Activated T-helper 17 cell treated with anti-CD3 and anti-CD28 coated beads, Interleukin-2, amount 50 U/mL, for 72 hours (primary cell): ENCODE results near the gene ST14. TPM values are rescaled to one million over a fixed set of nuclear protein-coding genes. Genes with fewer than 3 reads are reported as not detected.

Experiments used
- ATAC-seq: fragments of 150-1000 bp; cut with Tn5 transposase; replicated peaks from 2 replicates; pipeline ENCODE4 v1.10.0; 2021; ENCODE audit warnings: mild to moderate bottlenecking, moderate library complexity
- H3K27ac Mint-ChIP-seq: one replicate; pipeline ENCODE4 v1.8.0; 2022; ENCODE audit warnings: mixed read lengths
- H3K27me3 Mint-ChIP-seq: one replicate; pipeline ENCODE4 v1.8.0; 2022; ENCODE audit warnings: mixed read lengths
- H3K36me3 Mint-ChIP-seq: one replicate; pipeline ENCODE4 v1.8.0; 2022; ENCODE audit warnings: low read depth, mild to moderate bottlenecking, mixed read lengths
- H3K4me1 Mint-ChIP-seq: one replicate; pipeline ENCODE4 v1.8.0; 2022; ENCODE audit warnings: mixed read lengths
- H3K4me3 Mint-ChIP-seq: one replicate; pipeline ENCODE4 v1.8.0; 2022; ENCODE audit warnings: mild to moderate bottlenecking, mixed read lengths
- H3K9me3 Mint-ChIP-seq: one replicate; pipeline ENCODE4 v1.8.0; 2022; ENCODE audit warnings: mixed read lengths
- total RNA-seq, 2 donors: library from RNA; stranded (reverse); gene quantifications; one replicate each; pipeline ENCODE4 v1.2.3, GENCODE V29; 2022

The ST14 gene
- total RNA-seq = under 1 TPM in 1 of 2 donors, not detected in 1; 0.09 TPM

DNA sequence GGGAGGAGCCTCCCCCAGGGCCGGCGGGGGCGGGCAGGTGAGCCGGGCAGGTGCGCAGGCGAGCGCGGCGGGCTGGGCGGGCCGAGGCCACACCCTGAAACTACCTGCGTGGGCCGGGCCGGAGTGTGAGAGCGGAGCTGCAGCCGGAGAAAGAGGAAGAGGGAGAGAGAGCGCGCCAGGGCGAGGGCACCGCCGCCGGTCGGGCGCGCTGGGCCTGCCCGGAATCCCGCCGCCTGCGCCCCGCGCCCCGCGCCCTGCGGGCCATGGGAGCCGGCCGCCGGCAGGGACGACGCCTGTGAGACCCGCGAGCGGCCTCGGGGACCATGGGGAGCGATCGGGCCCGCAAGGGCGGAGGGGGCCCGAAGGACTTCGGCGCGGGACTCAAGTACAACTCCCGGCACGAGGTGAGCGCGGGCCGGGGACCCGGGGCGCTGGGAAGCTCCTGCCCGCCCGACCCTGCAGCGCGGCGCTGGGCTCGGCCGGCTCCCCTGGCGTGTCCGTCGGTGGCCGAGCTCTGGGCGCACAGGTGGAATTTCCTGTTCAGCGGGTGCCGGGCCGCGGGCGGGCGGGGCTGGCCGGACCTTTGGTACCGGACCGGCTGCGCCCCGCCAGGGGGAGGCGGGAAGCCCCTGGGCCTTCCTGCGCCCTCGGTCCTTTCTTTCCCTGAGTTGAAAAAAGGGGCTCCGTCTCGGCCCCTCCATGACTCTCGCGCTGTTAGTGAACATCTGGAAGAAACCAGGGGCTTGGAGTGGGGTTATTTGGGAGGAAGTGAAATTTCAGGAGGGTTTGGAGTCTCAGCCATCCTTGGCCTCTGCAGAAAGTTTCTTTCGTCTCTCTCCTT lies at the start of gene ST14:
Gene ST14, plus strand, starts transcription at position 126 of the 841 bp plus-strand sequence. Its CDS starts 198 bp downstream, at position 324.
- peak; percentile 22 for ATAC-seq

DNA sequence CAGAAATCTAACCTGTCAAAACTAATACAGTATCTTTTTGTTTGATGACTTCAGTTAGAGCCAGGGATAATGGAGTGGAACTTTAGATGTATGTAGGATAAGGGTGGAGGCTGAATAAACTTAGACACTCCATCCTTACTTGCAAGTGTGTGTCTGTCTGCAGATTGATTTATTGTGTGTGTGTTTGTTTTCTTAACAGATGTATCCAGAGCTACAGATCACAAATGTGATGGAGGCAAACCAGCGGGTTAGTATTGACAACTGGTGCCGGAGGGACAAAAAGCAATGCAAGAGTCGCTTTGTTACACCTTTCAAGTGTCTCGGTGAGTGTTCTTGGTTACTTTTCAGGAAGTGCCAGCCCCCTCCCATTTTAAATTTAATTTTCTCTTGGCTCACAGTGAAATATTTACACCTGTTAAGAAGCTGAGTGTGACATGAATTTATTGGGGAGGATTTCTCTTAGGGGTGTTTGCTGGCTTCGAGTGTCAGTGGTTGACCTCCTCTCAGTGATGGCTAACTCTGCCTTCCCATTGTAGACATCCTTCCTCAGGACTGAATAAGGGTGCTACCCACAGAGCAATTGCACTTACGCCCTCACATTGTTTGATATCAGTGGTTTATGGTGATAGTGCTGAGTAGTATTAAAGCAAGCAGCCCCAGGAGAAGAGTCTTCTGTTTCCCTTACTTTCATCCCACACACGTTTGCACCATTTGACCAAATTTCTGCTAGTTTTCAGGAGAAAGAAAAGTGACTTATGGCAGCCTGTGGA lies 49.1 kb upstream of the ST14 start:
- no peak for ATAC-seq
- Mint-ChIP-seq H3K4me1 (no peaks in the 10 kb centered on the region), H3K36me3 (peaks cover 55% of the 10 kb centered on the region), H3K27ac (no peak overlapping the region), H3K9me3 (no peaks in the 10 kb centered on the region), H3K4me3 (no peak overlapping the region), H3K27me3 (no peaks in the 10 kb centered on the region)

More for the DNA sequence above, at the start of gene ST14:
- peaks cover 39% of the 10 kb centered on the region for H3K27me3 Mint-ChIP-seq
- H3K27ac Mint-ChIP-seq = no peak within 1 kb of the TSS
- peak within 1 kb of the TSS; percentile 59 for H3K4me3 Mint-ChIP-seq
- H3K4me1 Mint-ChIP-seq = peaks cover 12% of the 10 kb centered on the region
- no peaks in the 10 kb centered on the region for H3K36me3 Mint-ChIP-seq
- H3K9me3 Mint-ChIP-seq = no peaks in the 10 kb centered on the region

DNA sequence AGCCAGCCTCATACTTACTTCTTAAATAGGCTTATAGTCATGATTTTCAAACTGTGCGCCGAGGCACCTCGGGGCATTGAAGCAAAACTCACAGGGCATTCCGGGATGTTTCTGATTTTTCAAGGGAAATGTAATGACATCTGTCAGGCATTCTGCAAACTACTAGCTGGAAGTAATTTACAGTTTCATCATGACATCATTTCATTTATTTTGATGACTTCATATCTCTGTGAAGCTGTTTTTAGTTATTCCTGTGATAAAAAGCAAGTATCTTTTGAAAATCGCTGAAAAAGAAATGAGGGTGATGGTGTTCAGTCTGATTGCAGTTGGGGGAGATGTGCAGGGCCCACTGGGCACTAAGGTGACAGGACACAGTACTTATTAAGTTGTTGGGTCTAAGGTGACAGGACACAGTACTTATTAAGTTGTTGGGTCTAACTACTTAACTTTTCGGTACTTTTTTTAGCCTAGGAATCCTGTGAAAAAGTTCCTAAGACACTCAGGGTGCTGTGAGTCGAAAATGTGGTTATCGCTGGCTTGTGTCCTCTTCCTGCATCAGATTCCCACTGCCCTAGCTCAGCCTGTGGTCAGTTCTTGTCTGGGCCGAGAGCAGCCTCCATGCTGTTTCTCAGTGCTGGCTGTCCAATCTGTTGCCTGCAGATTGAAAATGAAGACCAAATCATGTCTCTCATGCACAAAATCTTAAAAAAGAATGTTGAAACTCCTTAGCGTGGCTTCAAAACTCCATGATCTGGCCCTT lies 47.3 kb upstream of the ST14 start:
- no peak for ATAC-seq
- Mint-ChIP-seq H3K27me3 (no peaks in the 10 kb centered on the region), H3K36me3 (peaks cover 59% of the 10 kb centered on the region), H3K9me3 (no peaks in the 10 kb centered on the region), H3K4me3 (no peak overlapping the region), H3K27ac (no peak overlapping the region), H3K4me1 (no peaks in the 10 kb centered on the region)

- no peak overlapping the region for H3K27ac Mint-ChIP-seq
- no peaks in the 10 kb centered on the region for H3K27me3 Mint-ChIP-seq
- H3K36me3 Mint-ChIP-seq = peaks cover 58% of the 10 kb centered on the region
- ATAC-seq = no peak
- no peak overlapping the region for H3K4me3 Mint-ChIP-seq
- H3K9me3 Mint-ChIP-seq = no peaks in the 10 kb centered on the region
- peaks cover 4% of the 10 kb centered on the region for H3K4me1 Mint-ChIP-seq
Measured at GRCh38 chr11:130114281-130114680, 45.3 kb upstream of the ST14 start.

DNA sequence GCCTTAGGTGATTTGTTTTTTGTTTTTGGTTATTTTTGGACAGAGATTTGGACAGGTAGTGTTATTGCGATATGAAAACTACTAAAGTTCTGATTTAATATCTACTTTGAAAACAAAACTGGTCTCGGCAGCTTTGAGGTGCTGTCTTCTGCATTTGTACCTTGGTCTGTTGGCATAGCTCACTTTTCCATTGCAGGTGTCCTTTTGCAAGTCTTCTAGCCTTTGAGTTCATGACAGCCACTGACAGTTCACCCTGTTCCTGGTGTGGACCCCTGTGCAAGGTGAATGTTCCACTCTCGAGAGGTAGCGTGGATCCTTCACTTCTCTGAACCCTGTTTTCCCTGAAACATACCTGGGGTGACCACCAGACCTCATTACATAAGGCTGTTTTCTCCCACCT lies 44.9 kb upstream of the ST14 start:
- H3K4me3 Mint-ChIP-seq = no peak overlapping the region
- no peak overlapping the region for H3K27ac Mint-ChIP-seq
- no peaks in the 10 kb centered on the region for H3K9me3 Mint-ChIP-seq
- H3K27me3 Mint-ChIP-seq = no peaks in the 10 kb centered on the region
- H3K4me1 Mint-ChIP-seq = peaks cover 8% of the 10 kb centered on the region
- H3K36me3 Mint-ChIP-seq = peaks cover 54% of the 10 kb centered on the region
- no peak for ATAC-seq

DNA sequence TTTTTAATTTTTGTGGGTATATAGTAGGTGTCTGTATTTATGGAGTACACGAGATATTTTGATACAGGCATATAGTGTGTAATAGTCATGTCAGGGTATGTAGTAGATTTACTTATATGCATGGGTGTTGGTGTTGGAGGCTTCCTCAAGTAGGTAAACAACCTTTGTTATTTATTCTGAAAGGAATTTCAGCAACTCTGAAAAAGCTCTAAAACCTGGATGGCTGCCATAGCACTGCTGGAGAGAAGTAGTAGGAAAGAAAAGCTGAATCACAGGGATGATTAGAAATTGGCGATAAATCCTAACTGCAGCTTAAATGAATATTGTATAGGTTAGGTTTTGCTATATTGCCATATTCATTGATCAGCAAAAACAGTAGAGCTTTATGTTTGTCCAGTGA lies 44.4 kb upstream of the ST14 start:
- Mint-ChIP-seq H3K27ac (no peak overlapping the region), H3K27me3 (no peaks in the 10 kb centered on the region), H3K4me1 (peaks cover 8% of the 10 kb centered on the region), H3K9me3 (no peaks in the 10 kb centered on the region), H3K36me3 (peaks cover 49% of the 10 kb centered on the region), H3K4me3 (no peak overlapping the region)
- no peak for ATAC-seq

DNA sequence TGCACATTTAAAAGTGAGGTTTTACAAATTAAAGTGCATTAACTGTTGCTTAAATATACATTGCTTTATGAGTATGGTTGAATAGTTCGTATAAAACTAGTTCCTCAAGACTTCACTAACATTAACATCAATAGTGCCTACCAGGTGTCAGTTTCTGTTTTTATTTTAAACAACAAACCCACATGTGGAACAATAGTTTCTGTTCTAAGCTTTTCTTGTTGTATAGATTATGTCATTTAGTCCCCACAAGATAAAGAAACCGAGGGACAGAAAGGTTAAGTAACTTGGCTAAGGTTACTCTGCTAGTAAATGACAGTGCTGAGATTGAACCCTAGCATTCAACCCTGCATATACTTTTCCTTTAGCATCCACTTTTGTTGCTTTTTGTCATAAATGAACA lies 41.4 kb upstream of the ST14 start:
- peak; percentile 4 for ATAC-seq
- no peak overlapping the region for H3K27ac Mint-ChIP-seq
- H3K4me1 Mint-ChIP-seq = peaks cover 21% of the 10 kb centered on the region
- H3K9me3 Mint-ChIP-seq = no peaks in the 10 kb centered on the region
- no peak overlapping the region for H3K4me3 Mint-ChIP-seq
- no peaks in the 10 kb centered on the region for H3K27me3 Mint-ChIP-seq
- peaks cover 41% of the 10 kb centered on the region for H3K36me3 Mint-ChIP-seq

- Mint-ChIP-seq H3K27ac (no peak overlapping the region), H3K36me3 (peaks cover 40% of the 10 kb centered on the region), H3K4me1 (peaks cover 21% of the 10 kb centered on the region), H3K4me3 (peak overlapping the region; percentile 1), H3K9me3 (no peaks in the 10 kb centered on the region), H3K27me3 (no peaks in the 10 kb centered on the region)
- ATAC-seq = peak; percentile 65
Measured at GRCh38 chr11:130118636-130119387, 40.8 kb upstream of the ST14 start.

DNA sequence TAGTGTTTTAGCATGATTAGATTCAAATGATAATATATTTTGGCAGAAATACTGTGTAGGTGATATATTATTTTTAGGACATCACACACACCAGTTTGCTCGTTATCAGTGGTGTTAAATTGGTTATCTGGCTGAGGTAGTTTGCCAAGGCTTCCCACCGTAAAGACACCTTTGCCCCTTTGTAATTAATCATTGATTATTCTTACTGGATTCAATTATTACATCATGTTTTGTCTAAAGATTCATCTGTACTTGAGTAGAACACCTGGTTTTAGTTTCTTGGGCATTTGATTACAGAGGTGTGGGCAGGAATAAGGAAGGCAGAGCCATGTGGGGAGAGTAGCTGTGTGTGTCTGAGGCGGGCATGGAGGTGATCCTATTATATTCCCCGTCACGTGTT lies 39.5 kb upstream of the ST14 start:
- Mint-ChIP-seq H3K4me3 (no peak overlapping the region), H3K9me3 (no peaks in the 10 kb centered on the region), H3K27ac (no peak overlapping the region), H3K27me3 (no peaks in the 10 kb centered on the region), H3K4me1 (peaks cover 21% of the 10 kb centered on the region), H3K36me3 (peaks cover 43% of the 10 kb centered on the region)
- ATAC-seq = no peak

DNA sequence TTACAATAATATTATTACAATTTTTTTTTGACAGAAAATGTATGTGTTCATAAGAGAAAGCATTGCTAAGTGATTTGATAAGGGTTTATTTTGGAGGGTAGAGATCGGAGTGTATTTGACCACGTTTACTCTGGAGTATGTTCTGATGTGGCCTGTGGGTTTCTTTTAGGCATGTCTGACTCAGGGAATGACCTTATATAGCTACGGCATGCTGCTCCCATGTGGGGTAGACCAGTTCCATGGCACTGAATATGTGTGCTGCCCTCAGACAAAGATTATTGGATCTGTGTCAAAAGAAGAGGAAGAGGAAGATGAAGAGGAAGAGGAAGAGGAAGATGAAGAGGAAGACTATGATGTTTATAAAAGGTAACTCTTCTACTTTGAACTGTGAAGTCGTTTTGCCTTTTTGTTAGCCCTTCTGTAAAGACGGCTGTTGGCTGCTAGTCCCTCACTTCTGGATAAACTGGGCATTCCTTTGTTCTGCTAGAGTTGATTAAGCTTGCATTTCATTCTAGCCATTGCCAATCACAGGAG lies 38.1 kb upstream of the ST14 start:
- peaks cover 36% of the 10 kb centered on the region for H3K36me3 Mint-ChIP-seq
- peak; percentile 86 for ATAC-seq
- peak overlapping the region; percentile 21 for H3K4me3 Mint-ChIP-seq
- no peaks in the 10 kb centered on the region for H3K9me3 Mint-ChIP-seq
- no peaks in the 10 kb centered on the region for H3K27me3 Mint-ChIP-seq
- no peak overlapping the region for H3K27ac Mint-ChIP-seq
- H3K4me1 Mint-ChIP-seq = peaks cover 21% of the 10 kb centered on the region

DNA sequence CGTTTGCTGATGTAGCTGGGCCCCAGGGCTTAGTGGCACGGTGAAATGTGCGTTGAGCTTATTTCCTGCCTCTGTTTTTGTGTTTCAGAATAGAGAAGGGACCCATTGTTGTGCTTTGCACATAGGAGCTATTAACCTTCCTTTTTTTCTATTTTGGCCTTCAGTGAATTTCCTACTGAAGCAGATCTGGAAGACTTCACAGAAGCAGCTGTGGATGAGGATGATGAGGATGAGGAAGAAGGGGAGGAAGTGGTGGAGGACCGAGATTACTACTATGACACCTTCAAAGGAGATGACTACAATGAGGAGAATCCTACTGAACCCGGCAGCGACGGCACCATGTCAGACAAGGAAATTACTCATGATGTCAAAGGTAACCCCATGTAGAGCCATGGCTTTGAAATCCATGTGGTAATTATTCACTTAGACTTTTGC lies 37.4 kb upstream of the ST14 start:
- Mint-ChIP-seq H3K4me1 (peaks cover 21% of the 10 kb centered on the region), H3K27me3 (no peaks in the 10 kb centered on the region), H3K27ac (no peak overlapping the region), H3K36me3 (peaks cover 38% of the 10 kb centered on the region), H3K9me3 (no peaks in the 10 kb centered on the region), H3K4me3 (no peak overlapping the region)
- ATAC-seq = peak; percentile 83

DNA sequence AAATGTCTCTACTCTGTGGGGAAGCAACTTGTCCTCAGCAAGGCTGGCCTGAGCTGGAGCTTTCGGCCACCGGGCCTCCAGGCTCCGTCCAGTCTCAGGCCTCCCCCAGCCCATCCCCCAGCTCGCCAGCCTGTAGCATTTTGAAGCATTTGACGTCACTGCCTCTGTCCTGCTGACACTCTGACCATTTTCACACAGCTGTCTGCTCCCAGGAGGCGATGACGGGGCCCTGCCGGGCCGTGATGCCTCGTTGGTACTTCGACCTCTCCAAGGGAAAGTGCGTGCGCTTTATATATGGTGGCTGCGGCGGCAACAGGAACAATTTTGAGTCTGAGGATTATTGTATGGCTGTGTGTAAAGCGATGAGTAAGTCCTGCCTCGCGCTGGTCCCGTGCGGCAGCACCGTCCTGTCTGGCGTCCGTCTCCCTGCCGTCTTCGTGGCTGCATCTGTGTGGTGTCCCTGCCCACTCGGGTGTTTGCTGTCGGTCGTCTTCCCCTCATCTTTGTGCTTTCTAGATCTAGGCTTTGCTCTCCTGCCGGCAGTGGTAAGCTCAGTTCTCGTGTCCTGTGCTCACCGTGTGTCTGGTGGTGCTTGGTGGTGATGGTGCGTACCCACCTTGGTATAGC lies 36.1 kb upstream of the ST14 start:
- Mint-ChIP-seq H3K9me3 (no peaks in the 10 kb centered on the region), H3K4me1 (peaks cover 21% of the 10 kb centered on the region), H3K36me3 (peaks cover 51% of the 10 kb centered on the region), H3K27me3 (no peaks in the 10 kb centered on the region), H3K27ac (no peak overlapping the region), H3K4me3 (no peak overlapping the region)
- ATAC-seq = no peak

DNA sequence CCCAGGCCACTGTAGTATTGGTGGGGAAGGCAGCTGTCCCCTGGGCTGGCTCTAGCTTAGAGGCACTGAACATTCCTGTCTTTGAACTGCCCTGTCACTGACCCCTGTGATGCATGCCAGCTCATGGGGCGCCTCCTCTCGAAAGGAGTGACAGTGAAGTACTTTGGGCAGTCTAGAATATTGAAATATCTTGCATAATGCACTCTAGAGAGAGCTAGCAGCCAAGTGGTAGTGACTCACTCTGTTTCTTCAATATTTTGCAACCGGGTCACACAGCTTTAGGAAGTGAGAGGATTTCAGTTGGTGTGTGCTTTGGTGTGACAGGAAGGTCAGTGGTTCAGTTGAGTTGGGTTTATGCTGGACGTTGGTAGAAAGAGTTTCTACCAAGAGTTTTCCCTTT lies 35.5 kb upstream of the ST14 start:
- Mint-ChIP-seq H3K9me3 (no peaks in the 10 kb centered on the region), H3K4me3 (no peak overlapping the region), H3K36me3 (peaks cover 57% of the 10 kb centered on the region), H3K27me3 (no peaks in the 10 kb centered on the region), H3K4me1 (peaks cover 19% of the 10 kb centered on the region), H3K27ac (no peak overlapping the region)
- ATAC-seq = no peak
